Stomach (tissue), 4 donors: ENCODE results near the gene HSPBP1.

ENCODE experiments used
- CTCF ChIP-seq, 7 experiments: fragments of 450-650 bp in 4 of 7; fragments of 200-600 bp in 3 of 7; sonication (generic) in 3 of 7; IDR thresholded peaks; one replicate each; pipeline ENCODE4 v1.5.1; 2016 to 2019; ENCODE audit warnings: antibody characterized with exemption in 7 of 7, control low read depth in 2 of 7, mild to moderate bottlenecking in 1 of 7
- EP300 ChIP-seq: sonication (generic); formaldehyde crosslinking; IDR thresholded peaks from one replicate; pipeline ENCODE4 v1.6.1; 2017; ENCODE audit warnings: antibody characterized with exemption
- POLR2A ChIP-seq, 4 donors: fragments of 450-650 bp; IDR thresholded peaks; one replicate each; pipeline ENCODE4 v1.6.1; 2016; ENCODE audit warnings: antibody characterized with exemption in 4 of 4, control low read depth in 2 of 4, mild to moderate bottlenecking in 1 of 4, moderate library complexity in 1 of 4
- POLR2AphosphoS5 ChIP-seq, 3 donors: sonication (generic); formaldehyde crosslinking; IDR thresholded peaks; one replicate each; pipeline ENCODE4 v1.6.1; 2016; ENCODE audit warnings: antibody characterized with exemption in 3 of 3

- TF ChIP-seq CTCF (IDR thresholded peaks at IDR 0.05) (no peak), POLR2A (IDR thresholded peaks at IDR 0.05) (no peak), EP300 (no peak), POLR2AphosphoS5 (IDR thresholded peaks at IDR 0.05) (no peak)
Measured at GRCh38 chr19:55240713-55241020, 39.2 kb downstream of the HSPBP1 start.
